Measurements from ENCODE around the gene SNHG17.

DNA sequence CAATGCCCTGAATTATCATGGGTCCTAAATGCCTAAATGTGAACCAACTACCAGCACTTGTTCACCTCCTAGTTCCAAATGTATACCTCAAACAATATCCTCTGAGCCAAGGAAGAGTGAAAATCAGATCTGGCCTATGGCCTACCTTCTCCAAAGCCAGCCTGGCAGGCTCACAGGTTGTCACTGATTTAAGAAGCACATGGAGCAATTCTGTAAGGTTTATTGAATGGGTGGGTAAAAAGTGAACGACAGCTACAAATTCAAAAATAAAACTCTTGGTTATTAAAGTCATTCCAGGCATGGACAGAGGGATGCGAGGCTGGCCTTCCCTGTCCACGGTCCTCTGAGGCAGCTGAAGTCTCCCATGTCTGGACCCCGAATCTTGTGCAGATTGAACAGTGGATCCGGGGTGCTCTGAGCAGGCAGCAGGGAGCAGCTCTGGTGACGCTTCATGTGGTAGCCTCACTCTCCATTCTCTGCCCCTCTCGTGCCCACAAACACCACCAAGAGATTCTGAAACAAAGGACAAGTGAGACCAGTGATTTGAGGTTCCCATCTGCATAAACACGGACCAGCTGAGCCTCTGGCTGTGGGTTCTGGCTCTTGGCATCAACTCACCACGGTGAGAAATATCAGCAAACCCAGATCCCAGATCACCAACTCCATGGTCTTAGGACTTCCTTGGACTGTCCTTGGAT is 14.6 kb downstream of the SNHG17 start:
- TF ChIP-seq, protein P1, sequence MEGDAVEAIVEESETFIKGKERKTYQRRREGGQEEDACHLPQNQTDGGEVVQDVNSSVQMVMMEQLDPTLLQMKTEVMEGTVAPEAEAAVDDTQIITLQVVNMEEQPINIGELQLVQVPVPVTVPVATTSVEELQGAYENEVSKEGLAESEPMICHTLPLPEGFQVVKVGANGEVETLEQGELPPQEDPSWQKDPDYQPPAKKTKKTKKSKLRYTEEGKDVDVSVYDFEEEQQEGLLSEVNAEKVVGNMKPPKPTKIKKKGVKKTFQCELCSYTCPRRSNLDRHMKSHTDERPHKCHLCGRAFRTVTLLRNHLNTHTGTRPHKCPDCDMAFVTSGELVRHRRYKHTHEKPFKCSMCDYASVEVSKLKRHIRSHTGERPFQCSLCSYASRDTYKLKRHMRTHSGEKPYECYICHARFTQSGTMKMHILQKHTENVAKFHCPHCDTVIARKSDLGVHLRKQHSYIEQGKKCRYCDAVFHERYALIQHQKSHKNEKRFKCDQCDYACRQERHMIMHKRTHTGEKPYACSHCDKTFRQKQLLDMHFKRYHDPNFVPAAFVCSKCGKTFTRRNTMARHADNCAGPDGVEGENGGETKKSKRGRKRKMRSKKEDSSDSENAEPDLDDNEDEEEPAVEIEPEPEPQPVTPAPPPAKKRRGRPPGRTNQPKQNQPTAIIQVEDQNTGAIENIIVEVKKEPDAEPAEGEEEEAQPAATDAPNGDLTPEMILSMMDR (IDR thresholded peaks at IDR 0.05; ENCODE audit: insufficient read depth, low read length), result no peak
- no peak for TF ChIP-seq POLR2AphosphoS5 (IDR thresholded peaks at IDR 0.05; ENCODE audit: low read depth)
- TF ChIP-seq, protein P2, sequence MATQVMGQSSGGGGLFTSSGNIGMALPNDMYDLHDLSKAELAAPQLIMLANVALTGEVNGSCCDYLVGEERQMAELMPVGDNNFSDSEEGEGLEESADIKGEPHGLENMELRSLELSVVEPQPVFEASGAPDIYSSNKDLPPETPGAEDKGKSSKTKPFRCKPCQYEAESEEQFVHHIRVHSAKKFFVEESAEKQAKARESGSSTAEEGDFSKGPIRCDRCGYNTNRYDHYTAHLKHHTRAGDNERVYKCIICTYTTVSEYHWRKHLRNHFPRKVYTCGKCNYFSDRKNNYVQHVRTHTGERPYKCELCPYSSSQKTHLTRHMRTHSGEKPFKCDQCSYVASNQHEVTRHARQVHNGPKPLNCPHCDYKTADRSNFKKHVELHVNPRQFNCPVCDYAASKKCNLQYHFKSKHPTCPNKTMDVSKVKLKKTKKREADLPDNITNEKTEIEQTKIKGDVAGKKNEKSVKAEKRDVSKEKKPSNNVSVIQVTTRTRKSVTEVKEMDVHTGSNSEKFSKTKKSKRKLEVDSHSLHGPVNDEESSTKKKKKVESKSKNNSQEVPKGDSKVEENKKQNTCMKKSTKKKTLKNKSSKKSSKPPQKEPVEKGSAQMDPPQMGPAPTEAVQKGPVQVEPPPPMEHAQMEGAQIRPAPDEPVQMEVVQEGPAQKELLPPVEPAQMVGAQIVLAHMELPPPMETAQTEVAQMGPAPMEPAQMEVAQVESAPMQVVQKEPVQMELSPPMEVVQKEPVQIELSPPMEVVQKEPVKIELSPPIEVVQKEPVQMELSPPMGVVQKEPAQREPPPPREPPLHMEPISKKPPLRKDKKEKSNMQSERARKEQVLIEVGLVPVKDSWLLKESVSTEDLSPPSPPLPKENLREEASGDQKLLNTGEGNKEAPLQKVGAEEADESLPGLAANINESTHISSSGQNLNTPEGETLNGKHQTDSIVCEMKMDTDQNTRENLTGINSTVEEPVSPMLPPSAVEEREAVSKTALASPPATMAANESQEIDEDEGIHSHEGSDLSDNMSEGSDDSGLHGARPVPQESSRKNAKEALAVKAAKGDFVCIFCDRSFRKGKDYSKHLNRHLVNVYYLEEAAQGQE (IDR thresholded peaks at IDR 0.05; ENCODE audit: insufficient replicate concordance, low read depth), result no peak
- TF ChIP-seq GABPA (IDR thresholded peaks at IDR 0.05; ENCODE audit: low read depth), result no peak
